Peyer's patch (tissue), 4 donors: ENCODE data around the gene COTL1. TPM values are rescaled to one million over a fixed set of nuclear protein-coding genes. Genes with fewer than 3 reads are reported as not detected.

Experiments
- DNase-seq, 3 donors: peaks; one replicate each; pipeline ENCODE4 v3.0.0-alpha.2; 2017 to 2019
- H3K27ac ChIP-seq, 4 donors: fragments of 200-600 bp; sonication (generic); one replicate each; pipeline ENCODE4 v1.5.1; 2016 to 2019
- H3K27me3 ChIP-seq, 2 donors: fragments of 200-600 bp; sonication (generic); one replicate each; pipeline ENCODE4 v1.5.1; 2019
- H3K36me3 ChIP-seq, 3 donors: fragments of 200-600 bp; sonication (generic); one replicate each; pipeline ENCODE4 v1.5.1; 2016 to 2019
- H3K4me1 ChIP-seq, 4 donors: fragments of 200-600 bp; sonication (generic); one replicate each; pipeline ENCODE4 v1.5.1; 2016 to 2019
- H3K4me3 ChIP-seq, 4 donors: fragments of 200-600 bp; sonication (generic); 1 replicate in 3 of 4; 2 replicates in 1 of 4; pipeline ENCODE4 v1.5.1; 2016 to 2019; ENCODE audit warnings: mild to moderate bottlenecking in 1 of 4
- H3K9me3 ChIP-seq, 4 donors: fragments of 200-600 bp; sonication (generic); one replicate each; pipeline ENCODE4 v1.5.1; 2016 to 2019; ENCODE audit warnings: mild to moderate bottlenecking in 1 of 4
- CTCF ChIP-seq, 6 experiments: fragments of 450-650 bp in 4 of 6; fragments of 200-600 bp in 2 of 6; sonication (generic) in 1 of 6; IDR thresholded peaks; one replicate each; pipeline ENCODE4 v1.5.1; 2017 to 2019; ENCODE audit warnings: antibody characterized with exemption in 6 of 6, mild to moderate bottlenecking in 3 of 6, moderate library complexity in 1 of 6
- POLR2A ChIP-seq, 2 donors: fragments of 450-650 bp; IDR thresholded peaks; one replicate each; pipeline ENCODE4 v1.5.1; 2017; ENCODE audit warnings: antibody characterized with exemption in 2 of 2, mild to moderate bottlenecking in 2 of 2, moderate library complexity in 2 of 2
- total RNA-seq, 4 donors: library from RNA; depleted of rRNA; stranded (reverse); fragments of >200 nt; gene quantifications; one replicate each; pipeline ENCODE4 v1.1.0, GENCODE V29; 2016

The COTL1 gene
- total RNA-seq, 4 donors from 2014 or later = 29.6 to 84.2 (median 43.1) TPM

- no peaks in the 10 kb centered on the region for H3K9me3 ChIP-seq
- TF ChIP-seq POLR2A (IDR thresholded peaks at IDR 0.05) = no peak
- TF ChIP-seq CTCF (IDR thresholded peaks at IDR 0.05) = no peak
- peak; percentile 49 to 71 (median 65) for DNase-seq
- peaks cover 6 to 35% (median 31%) of the 10 kb centered on the region in 4 donors for H3K4me1 ChIP-seq
- H3K27me3 ChIP-seq = no peaks in the 10 kb centered on the region
- peak overlapping the region; percentile 83 to 93 (median 90) for H3K27ac ChIP-seq
- peak overlapping the region; percentile 36 to 42 (median 40) for H3K4me3 ChIP-seq
- peaks cover 0 to 2% (median 0%) of the 10 kb centered on the region in 3 donors for H3K36me3 ChIP-seq
These were observed 22.8 kb downstream of the COTL1 start for GRCh38 chr16:84595052-84595481.

DNA sequence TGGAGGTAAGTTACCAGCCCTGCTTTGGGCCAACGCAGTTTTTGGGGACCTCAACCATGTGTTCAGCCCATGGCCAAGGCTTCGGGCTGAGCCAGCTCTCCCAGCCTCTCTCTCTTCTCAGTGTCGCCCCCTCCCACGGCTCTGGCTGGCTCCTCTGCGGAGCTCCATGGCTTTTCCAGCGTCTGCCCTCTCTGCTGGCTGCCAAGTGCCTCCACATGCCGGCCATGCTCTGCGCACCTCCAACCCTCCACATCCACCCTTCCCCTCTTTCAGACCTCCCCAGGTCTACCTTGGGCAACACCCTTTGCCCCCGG, 23.2 kb downstream of the COTL1 start:
- H3K9me3 ChIP-seq = no peaks in the 10 kb centered on the region
- H3K36me3 ChIP-seq = peaks cover 0 to 6% (median 0%) of the 10 kb centered on the region in 3 donors
- peak overlapping the region; percentile 36 to 42 (median 40) for H3K4me3 ChIP-seq
- H3K27me3 ChIP-seq = no peaks in the 10 kb centered on the region
- DNase-seq = no peak
- peaks cover 6 to 31% (median 31%) of the 10 kb centered on the region in 4 donors for H3K4me1 ChIP-seq
- TF ChIP-seq POLR2A (IDR thresholded peaks at IDR 0.05) = no peak
- H3K27ac ChIP-seq = peak overlapping the region; percentile 83 to 93 (median 90)

- H3K4me3 ChIP-seq = peak overlapping the region; percentile 36 to 42 (median 40)
- peaks cover 6 to 31% (median 28%) of the 10 kb centered on the region in 4 donors for H3K4me1 ChIP-seq
- peaks cover 0 to 12% (median 0%) of the 10 kb centered on the region in 3 donors for H3K36me3 ChIP-seq
- TF ChIP-seq CTCF (IDR thresholded peaks at IDR 0.05) (no peak), POLR2A (IDR thresholded peaks at IDR 0.05) (peak; percentile 51 to 69)
- peak overlapping the region; percentile 83 to 93 (median 90) for H3K27ac ChIP-seq
- peak; percentile 86 to 96 (median 93) for DNase-seq
- H3K27me3 ChIP-seq = no peaks in the 10 kb centered on the region
- H3K9me3 ChIP-seq = no peaks in the 10 kb centered on the region
These were observed 23.8 kb downstream of the COTL1 start for GRCh38 chr16:84593825-84594724.

DNA sequence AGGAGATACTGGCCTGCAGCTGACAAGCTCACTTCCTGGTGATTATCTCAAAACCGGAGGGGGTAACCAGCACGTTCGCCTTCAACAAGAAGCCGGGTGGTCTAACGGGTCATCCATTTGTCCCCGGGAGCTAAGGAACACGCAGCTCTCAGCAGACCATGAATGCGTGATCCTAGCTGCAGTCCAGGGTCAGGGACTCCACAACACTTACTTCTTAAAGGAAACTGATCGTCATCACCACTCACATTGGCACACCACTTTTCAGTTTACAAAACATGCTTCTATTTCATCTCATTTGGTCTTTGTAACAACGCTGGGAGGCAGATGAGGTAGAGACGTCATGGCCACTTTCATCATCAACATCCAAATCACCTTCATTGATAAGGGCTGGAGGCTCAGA, 25.2 kb downstream of the COTL1 start:
- H3K27me3 ChIP-seq = no peaks in the 10 kb centered on the region
- no peak overlapping the region for H3K4me3 ChIP-seq
- TF ChIP-seq POLR2A (IDR thresholded peaks at IDR 0.05) (no peak), CTCF (IDR thresholded peaks at IDR 0.05) (no peak)
- H3K36me3 ChIP-seq = peaks cover 0 to 13% (median 0%) of the 10 kb centered on the region in 3 donors
- no peaks in the 10 kb centered on the region for H3K9me3 ChIP-seq
- peak overlapping the region in 2 of 4 donors; percentile 41 to 43 for H3K27ac ChIP-seq
- no peak for DNase-seq
- H3K4me1 ChIP-seq = peaks cover 1 to 19% (median 16%) of the 10 kb centered on the region in 4 donors

DNA sequence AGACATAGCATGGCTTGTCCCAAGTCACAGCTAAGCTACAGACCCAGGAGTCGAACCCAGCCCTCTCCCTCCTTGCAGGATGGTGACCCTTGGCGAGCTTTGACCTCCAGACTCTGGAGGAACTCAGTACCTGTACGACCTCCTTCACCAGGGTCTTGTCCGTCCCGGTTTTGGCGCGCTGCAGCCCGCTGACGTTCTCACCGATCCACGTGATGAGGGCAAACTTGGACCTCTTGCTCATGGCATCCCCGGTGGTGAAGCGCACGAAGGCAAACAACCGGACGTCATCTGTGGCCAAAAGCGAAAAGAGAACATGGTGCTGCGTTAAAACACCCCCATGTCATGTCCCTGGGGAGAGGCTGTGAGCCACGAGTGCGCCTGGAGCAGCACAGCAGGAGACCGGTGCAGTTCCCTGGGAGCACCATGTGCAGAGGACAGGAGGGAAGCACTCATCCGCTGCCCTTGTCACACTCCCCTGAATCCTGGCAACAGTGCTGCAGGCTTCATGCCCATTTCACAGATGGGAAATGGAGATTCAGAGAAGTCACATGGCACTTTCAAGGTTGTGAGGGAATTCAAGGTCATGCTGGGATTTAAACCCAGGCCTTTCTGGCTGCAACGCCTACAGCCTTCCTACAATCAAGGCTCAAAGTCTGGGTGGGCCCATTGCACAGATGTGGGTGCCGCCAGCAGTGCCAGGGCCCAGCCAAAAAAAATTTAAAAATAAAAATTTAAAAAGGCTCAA, 27.7 kb downstream of the COTL1 start:
- no peak overlapping the region for H3K4me3 ChIP-seq
- no peaks in the 10 kb centered on the region for H3K27me3 ChIP-seq
- DNase-seq = peak in 1 of 3 donors; percentile 45
- no peak for TF ChIP-seq POLR2A (IDR thresholded peaks at IDR 0.05)
- no peak for TF ChIP-seq CTCF (IDR thresholded peaks at IDR 0.05)
- H3K4me1 ChIP-seq = peaks cover 0 to 10% (median 3%) of the 10 kb centered on the region in 4 donors
- no peaks in the 10 kb centered on the region for H3K9me3 ChIP-seq
- H3K36me3 ChIP-seq = peaks cover 0 to 13% (median 0%) of the 10 kb centered on the region in 3 donors
- H3K27ac ChIP-seq = peak overlapping the region in 1 of 4 donors; percentile 13
